ENCODE measurements around the gene IGF2BP2. TPM values are rescaled to one million over a fixed set of nuclear protein-coding genes. Genes with fewer than 3 reads are reported as not detected.
"Not testable (repeated sequence)": the region's sequence is repeated elsewhere in the genome, so short reads cannot be mapped to it uniquely, and the experiment has no call there.

IGF2BP2 gene
- total RNA-seq, 4 donors from 2014 or later = 3.9 to 13.5 (median 8.1) TPM

GRCh38 chr3:185778094-185778493 is 46.7 kb downstream of the IGF2BP2 start:
- Histone ChIP-seq H3K9me3 (no peaks in the 10 kb centered on the region), H3K27me3 (no peaks in the 10 kb centered on the region), H3K4me1 (no peaks in the 10 kb centered on the region), H3K4me3 (no peak overlapping the region), H3K36me3 (no peaks in the 10 kb centered on the region), H3K27ac (no peak overlapping the region)
- no peak for ATAC-seq
- 66 to 87% methylated on average over 3 to 4 of the region's 4 CpGs for WGBS, 2 donors (ENCODE audit: low coverage in 1 of 2)
- TF ChIP-seq POLR2A (IDR thresholded peaks at IDR 0.05) (no peak), EP300 (IDR thresholded peaks at IDR 0.05) (no peak), POLR2AphosphoS5 (IDR thresholded peaks at IDR 0.05) (no peak), CTCF (IDR thresholded peaks at IDR 0.05) (no peak)

- Histone ChIP-seq H3K9me3 (no peaks in the 10 kb centered on the region), H3K36me3 (no peaks in the 10 kb centered on the region), H3K4me1 (peaks cover 0 to 5% (median 0%) of the 10 kb centered on the region in 3 donors), H3K4me3 (no peak overlapping the region), H3K27ac (no peak overlapping the region), H3K27me3 (peaks cover 8% of the 10 kb centered on the region)
- 90 to 94% methylated on average over 3 to 8 of the region's 8 CpGs for WGBS, 2 donors (ENCODE audit: low coverage in 1 of 2)
- TF ChIP-seq POLR2A (IDR thresholded peaks at IDR 0.05) (no peak), CTCF (IDR thresholded peaks at IDR 0.05) (no peak), POLR2AphosphoS5 (IDR thresholded peaks at IDR 0.05) (no peak), EP300 (IDR thresholded peaks at IDR 0.05) (no peak)
- ATAC-seq = no peak
Measured at GRCh38 chr3:185770109-185770508, 54.7 kb downstream of the IGF2BP2 start.

GRCh38 chr3:185768578-185768982 is 56.3 kb downstream of the IGF2BP2 start:
- WGBS, 2 donors (ENCODE audit: low coverage in 1 of 2) = 57 to 70% methylated on average over 2 to 3 of the region's 4 CpGs
- not testable (repeated sequence) for H3K4me3 ChIP-seq, H3K9me3 ChIP-seq, ATAC-seq, H3K27ac ChIP-seq, H3K36me3 ChIP-seq
- peaks cover 0 to 19% (median 0%) of the 10 kb centered on the region in 3 donors for H3K4me1 ChIP-seq
- peaks cover 15% of the 10 kb centered on the region for H3K27me3 ChIP-seq
- peak; percentile 54 to 70 (median 64) for TF ChIP-seq CTCF (IDR thresholded peaks at IDR 0.05)

- H3K9me3 ChIP-seq = no peaks in the 10 kb centered on the region
- TF ChIP-seq CTCF (IDR thresholded peaks at IDR 0.05) (no peak), POLR2A (IDR thresholded peaks at IDR 0.05) (no peak), POLR2AphosphoS5 (IDR thresholded peaks at IDR 0.05) (no peak)
- H3K4me1 ChIP-seq = peaks cover 0 to 22% (median 0%) of the 10 kb centered on the region in 3 donors
- peaks cover 15% of the 10 kb centered on the region for H3K27me3 ChIP-seq
- ATAC-seq = no peak
- H3K36me3 ChIP-seq = no peaks in the 10 kb centered on the region
- no peak overlapping the region for H3K4me3 ChIP-seq
- 40 to 60% methylated on average over 1 to 2 of the region's 3 CpGs for WGBS, 2 donors (ENCODE audit: low coverage in 1 of 2)
- no peak overlapping the region for H3K27ac ChIP-seq
Measured at GRCh38 chr3:185767002-185767688, 57.7 kb downstream of the IGF2BP2 start.

- TF ChIP-seq CTCF (IDR thresholded peaks at IDR 0.05) = no peak
- TF ChIP-seq POLR2A (IDR thresholded peaks at IDR 0.05) = no peak
- no peak for TF ChIP-seq POLR2AphosphoS5 (IDR thresholded peaks at IDR 0.05)
- no peak for TF ChIP-seq EP300 (IDR thresholded peaks at IDR 0.05)
- Histone ChIP-seq H3K9me3 (no peaks in the 10 kb centered on the region), H3K4me3 (no peak overlapping the region), H3K4me1 (peaks cover 0 to 22% (median 0%) of the 10 kb centered on the region in 3 donors), H3K27me3 (peaks cover 15% of the 10 kb centered on the region), H3K36me3 (no peaks in the 10 kb centered on the region), H3K27ac (no peak overlapping the region)
- no peak for ATAC-seq
- WGBS, 2 donors (ENCODE audit: low coverage in 1 of 2) = 67 to 69% methylated on average over 4 to 5 of the region's 5 CpGs
Measured at GRCh38 chr3:185766329-185767001, 58.4 kb downstream of the IGF2BP2 start.
